HEK293 (cell line): ENCODE results near the gene AGT.

Experiments used
- CTCF ChIA-PET: fragments of 350-600 bp; formaldehyde crosslinking; extraction: SDS; loops from one replicate; lab custom pipeline; 2021; ENCODE audit warnings: antibody characterized with exemption; lab: Yijun Ruan, JAX
- POLR2A ChIA-PET: fragments of 300-600 bp; formaldehyde crosslinking; extraction: SDS; loops from one replicate; lab custom pipeline; 2020; ENCODE audit warnings: antibody characterized with exemption, inconsistent platforms; lab: Yijun Ruan, JAX
- H3K27ac ChIP-seq: fragments of 200-500 bp; sonication (Bioruptor generic); 2 replicates; pipeline ENCODE4 v1.5.1; 2014; ENCODE audit warnings: low read depth, low read length, control low read depth, inconsistent platforms; ENCODE audit errors: extremely low read depth
- H3K36me3 ChIP-seq, 2 experiments: fragments of 200-500 bp in 1 of 2; sonication (Bioruptor generic) in 1 of 2; 1 replicate in 1 of 2; 2 replicates in 1 of 2; pipeline ENCODE4 v1.5.1; 2014 to 2017; ENCODE audit warnings: inconsistent platforms in 2 of 2, low read length in 2 of 2; ENCODE audit not compliant: control insufficient read depth in 2 of 2, insufficient read depth in 1 of 2
- H3K4me1 ChIP-seq: fragments of 200-500 bp; sonication (Bioruptor generic); 2 replicates; pipeline ENCODE4 v1.5.1; 2014; ENCODE audit warnings: mild to moderate bottlenecking, low read length, inconsistent platforms; ENCODE audit not compliant: control insufficient read depth, insufficient read depth
- H3K4me3 ChIP-seq: 2 replicates; pipeline ENCODE4 v1.5.1; 2011; ENCODE audit warnings: low read depth, mild to moderate bottlenecking, control low read depth, low read length, moderate library complexity
- H3K9me3 ChIP-seq: fragments of 200-500 bp; sonication (Bioruptor generic); 2 replicates; pipeline ENCODE4 v1.5.1; 2014; ENCODE audit warnings: low read depth, low read length, inconsistent platforms; ENCODE audit not compliant: control insufficient read depth, insufficient read depth
- HOXC10 ChIP-seq: sonication (generic); formaldehyde crosslinking; IDR thresholded peaks from 2 replicates; pipeline ENCODE4 v1.8.1; 2023; ENCODE audit warnings: mild to moderate bottlenecking, missing genetic modification reagents
- HOXD13 ChIP-seq: sonication (generic); formaldehyde crosslinking; IDR thresholded peaks from 2 replicates; pipeline ENCODE4 v1.8.0; 2022; ENCODE audit warnings: missing genetic modification reagents, borderline replicate concordance
- KLF8 ChIP-seq: fragments of 450-650 bp; formaldehyde crosslinking; IDR thresholded peaks from 2 replicates; pipeline ENCODE4 v1.5.1; 2016; ENCODE audit warnings: missing biosample characterization, missing genetic modification characterization
- OVOL3 ChIP-seq: fragments of 450-650 bp; formaldehyde crosslinking; IDR thresholded peaks from 2 replicates; pipeline ENCODE4 v1.5.1; 2016; ENCODE audit warnings: missing biosample characterization, missing genetic modification characterization
- SP2 ChIP-seq: fragments of 450-650 bp; formaldehyde crosslinking; IDR thresholded peaks from 2 replicates; pipeline ENCODE4 v1.5.1; 2016; ENCODE audit warnings: missing biosample characterization, missing genetic modification characterization
- SP3 ChIP-seq: fragments of 450-650 bp; formaldehyde crosslinking; IDR thresholded peaks from 2 replicates; pipeline ENCODE4 v1.5.1; 2016; ENCODE audit warnings: missing biosample characterization, missing genetic modification characterization
- ZEB2 ChIP-seq: fragments of 450-650 bp; formaldehyde crosslinking; IDR thresholded peaks from 2 replicates; pipeline ENCODE4 v1.5.1; 2016; ENCODE audit warnings: missing biosample characterization, missing genetic modification characterization
- ZFP37 ChIP-seq: fragments of 450-650 bp; formaldehyde crosslinking; IDR thresholded peaks from 2 replicates; pipeline ENCODE4 v1.5.1; 2016; ENCODE audit warnings: missing biosample characterization, missing genetic modification characterization
- ZFP41 ChIP-seq: fragments of 450-650 bp; formaldehyde crosslinking; IDR thresholded peaks from 2 replicates; pipeline ENCODE4 v1.5.1; 2016; ENCODE audit warnings: missing biosample characterization, missing genetic modification characterization, borderline replicate concordance
- ZNF121 ChIP-seq: fragments of 450-650 bp; formaldehyde crosslinking; IDR thresholded peaks from 2 replicates; pipeline ENCODE4 v1.5.1; 2016; ENCODE audit warnings: missing biosample characterization, missing genetic modification characterization
- ZNF132 ChIP-seq: fragments of 450-650 bp; formaldehyde crosslinking; IDR thresholded peaks from 2 replicates; pipeline ENCODE4 v1.5.1; 2017; ENCODE audit warnings: missing biosample characterization, missing genetic modification characterization, borderline replicate concordance
- ZNF146 ChIP-seq: fragments of 450-650 bp; formaldehyde crosslinking; IDR thresholded peaks from 2 replicates; pipeline ENCODE4 v1.5.1; 2016; ENCODE audit warnings: missing biosample characterization, missing genetic modification characterization
- ZNF2 ChIP-seq: fragments of 450-650 bp; formaldehyde crosslinking; IDR thresholded peaks from 2 replicates; pipeline ENCODE4 v1.5.1; 2016; ENCODE audit warnings: missing biosample characterization, missing genetic modification characterization
- ZNF23 ChIP-seq: fragments of 450-650 bp; formaldehyde crosslinking; IDR thresholded peaks from 2 replicates; pipeline ENCODE4 v1.5.1; 2016; ENCODE audit warnings: missing biosample characterization, missing genetic modification characterization, borderline replicate concordance
- ZNF510 ChIP-seq: fragments of 450-650 bp; formaldehyde crosslinking; IDR thresholded peaks from 2 replicates; pipeline ENCODE4 v1.5.1; 2018; ENCODE audit warnings: mild to moderate bottlenecking, missing genetic modification characterization, missing biosample characterization; ENCODE audit not compliant: insufficient replicate concordance
- ZNF548 ChIP-seq: fragments of 450-650 bp; formaldehyde crosslinking; IDR thresholded peaks from 2 replicates; pipeline ENCODE4 v1.5.1; 2016; ENCODE audit warnings: missing biosample characterization, missing genetic modification characterization
- ZNF610 ChIP-seq: fragments of 450-650 bp; formaldehyde crosslinking; IDR thresholded peaks from 2 replicates; pipeline ENCODE4 v1.5.1; 2016; ENCODE audit warnings: missing biosample characterization, missing genetic modification characterization, borderline replicate concordance
- ZNF621 ChIP-seq: fragments of 450-650 bp; formaldehyde crosslinking; IDR thresholded peaks from 2 replicates; pipeline ENCODE4 v1.5.1; 2017; ENCODE audit warnings: missing biosample characterization, missing genetic modification characterization
- ZNF623 ChIP-seq: fragments of 450-650 bp; formaldehyde crosslinking; IDR thresholded peaks from 2 replicates; pipeline ENCODE4 v1.5.1; 2016; ENCODE audit warnings: missing biosample characterization, missing genetic modification characterization
- ZNF626 ChIP-seq: fragments of 450-650 bp; sonication (Bioruptor Pico); formaldehyde crosslinking; IDR thresholded peaks from 2 replicates; pipeline ENCODE4 v1.5.1; 2018; ENCODE audit warnings: missing biosample characterization, missing genetic modification characterization, inconsistent platforms
- TF ChIP-seq, protein P1 (sequence below): fragments of 450-650 bp; formaldehyde crosslinking; IDR thresholded peaks from 2 replicates; pipeline ENCODE4; 2016; ENCODE audit warnings: missing biosample characterization, missing genetic modification characterization
- TF ChIP-seq, protein P2 (sequence below): fragments of 450-650 bp; formaldehyde crosslinking; IDR thresholded peaks from 2 replicates; pipeline ENCODE4 v1.5.1; 2016; ENCODE audit warnings: missing biosample characterization, missing genetic modification characterization
- TF ChIP-seq, protein P3 (sequence below): fragments of 450-650 bp; formaldehyde crosslinking; IDR thresholded peaks from 2 replicates; pipeline ENCODE4 v1.5.1; 2016; ENCODE audit warnings: missing biosample characterization, missing genetic modification characterization
- TF ChIP-seq, protein P4 (sequence below): fragments of 450-650 bp; IDR thresholded peaks from 2 replicates; pipeline ENCODE4 v1.5.1; 2018; ENCODE audit warnings: missing biosample characterization, missing genetic modification characterization
- TF ChIP-seq, protein P5 (sequence below): fragments of 450-650 bp; formaldehyde crosslinking; IDR thresholded peaks from 2 replicates; pipeline ENCODE4 v1.5.1; 2017; ENCODE audit warnings: missing biosample characterization, missing genetic modification characterization

AGT gene

DNA sequence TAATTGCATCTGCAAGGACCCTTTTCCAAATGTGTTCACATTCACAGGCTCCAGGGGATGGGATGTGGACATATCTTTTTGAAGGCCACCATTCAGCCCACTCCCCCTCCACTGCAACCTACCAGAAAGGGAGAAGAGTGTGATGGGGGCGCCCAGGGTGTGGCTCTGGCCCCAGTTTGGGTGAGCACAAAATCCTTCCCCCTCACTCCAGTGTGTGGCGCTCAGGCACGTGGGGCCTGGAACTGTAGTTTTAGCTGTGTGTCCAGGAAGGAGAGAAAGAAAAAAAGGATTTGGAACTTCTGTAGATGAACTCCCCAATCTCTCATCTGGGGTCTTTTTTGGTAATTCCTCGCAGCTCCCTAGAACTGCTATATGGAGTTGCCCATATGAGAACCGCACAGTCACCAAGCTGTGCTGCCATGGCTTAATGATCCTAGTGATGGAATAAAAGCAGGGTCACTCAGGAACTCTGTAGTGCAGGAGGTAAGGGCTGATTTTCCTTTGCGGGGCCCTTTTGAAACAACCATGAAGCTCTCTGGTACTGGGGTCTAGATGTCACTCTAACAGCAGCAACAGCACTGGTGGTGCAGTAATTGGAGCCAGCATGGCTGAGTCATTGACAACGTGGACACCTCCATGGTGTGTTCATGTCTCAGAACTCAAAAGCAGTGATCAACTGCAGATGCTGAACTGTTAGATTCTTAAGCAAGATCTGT is 17.0 kb downstream of the AGT start:
- TF ChIP-seq KLF8 (tag by site-specific recombination): no peak
- no peak for TF ChIP-seq ZNF2
- TF ChIP-seq, protein P1, sequence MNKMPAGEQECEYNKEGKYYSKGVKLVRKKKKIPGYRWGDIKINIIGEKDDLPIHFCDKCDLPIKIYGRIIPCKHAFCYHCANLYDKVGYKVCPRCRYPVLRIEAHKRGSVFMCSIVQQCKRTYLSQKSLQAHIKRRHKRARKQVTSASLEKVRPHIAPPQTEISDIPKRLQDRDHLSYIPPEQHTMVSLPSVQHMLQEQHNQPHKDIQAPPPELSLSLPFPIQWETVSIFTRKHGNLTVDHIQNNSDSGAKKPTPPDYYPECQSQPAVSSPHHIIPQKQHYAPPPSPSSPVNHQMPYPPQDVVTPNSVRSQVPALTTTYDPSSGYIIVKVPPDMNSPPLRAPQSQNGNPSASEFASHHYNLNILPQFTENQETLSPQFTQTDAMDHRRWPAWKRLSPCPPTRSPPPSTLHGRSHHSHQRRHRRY (tag by site-specific recombination): no peak
- TF ChIP-seq ZNF121 (tag by site-specific recombination): no peak
- TF ChIP-seq, protein P2, sequence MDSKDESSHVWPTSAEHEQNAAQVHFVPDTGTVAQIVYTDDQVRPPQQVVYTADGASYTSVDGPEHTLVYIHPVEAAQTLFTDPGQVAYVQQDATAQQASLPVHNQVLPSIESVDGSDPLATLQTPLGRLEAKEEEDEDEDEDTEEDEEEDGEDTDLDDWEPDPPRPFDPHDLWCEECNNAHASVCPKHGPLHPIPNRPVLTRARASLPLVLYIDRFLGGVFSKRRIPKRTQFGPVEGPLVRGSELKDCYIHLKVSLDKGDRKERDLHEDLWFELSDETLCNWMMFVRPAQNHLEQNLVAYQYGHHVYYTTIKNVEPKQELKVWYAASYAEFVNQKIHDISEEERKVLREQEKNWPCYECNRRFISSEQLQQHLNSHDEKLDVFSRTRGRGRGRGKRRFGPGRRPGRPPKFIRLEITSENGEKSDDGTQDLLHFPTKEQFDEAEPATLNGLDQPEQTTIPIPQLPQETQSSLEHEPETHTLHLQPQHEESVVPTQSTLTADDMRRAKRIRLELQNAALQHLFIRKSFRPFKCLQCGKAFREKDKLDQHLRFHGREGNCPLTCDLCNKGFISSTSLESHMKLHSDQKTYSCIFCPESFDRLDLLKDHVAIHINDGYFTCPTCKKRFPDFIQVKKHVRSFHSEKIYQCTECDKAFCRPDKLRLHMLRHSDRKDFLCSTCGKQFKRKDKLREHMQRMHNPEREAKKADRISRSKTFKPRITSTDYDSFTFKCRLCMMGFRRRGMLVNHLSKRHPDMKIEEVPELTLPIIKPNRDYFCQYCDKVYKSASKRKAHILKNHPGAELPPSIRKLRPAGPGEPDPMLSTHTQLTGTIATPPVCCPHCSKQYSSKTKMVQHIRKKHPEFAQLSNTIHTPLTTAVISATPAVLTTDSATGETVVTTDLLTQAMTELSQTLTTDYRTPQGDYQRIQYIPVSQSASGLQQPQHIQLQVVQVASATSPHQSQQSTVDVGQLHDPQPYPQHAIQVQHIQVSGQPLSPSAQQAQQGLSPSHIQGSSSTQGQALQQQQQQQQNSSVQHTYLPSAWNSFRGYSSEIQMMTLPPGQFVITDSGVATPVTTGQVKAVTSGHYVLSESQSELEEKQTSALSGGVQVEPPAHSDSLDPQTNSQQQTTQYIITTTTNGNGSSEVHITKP (tag by site-specific recombination): no peak
- no peak for TF ChIP-seq OVOL3 (tag by site-specific recombination)
- no peak for TF ChIP-seq ZNF610 (tag by site-specific recombination)
- TF ChIP-seq ZNF621 (tag by site-specific recombination): no peak
- no peak for TF ChIP-seq HOXD13 (CRISPR knock-in tag)
- TF ChIP-seq, protein P3, sequence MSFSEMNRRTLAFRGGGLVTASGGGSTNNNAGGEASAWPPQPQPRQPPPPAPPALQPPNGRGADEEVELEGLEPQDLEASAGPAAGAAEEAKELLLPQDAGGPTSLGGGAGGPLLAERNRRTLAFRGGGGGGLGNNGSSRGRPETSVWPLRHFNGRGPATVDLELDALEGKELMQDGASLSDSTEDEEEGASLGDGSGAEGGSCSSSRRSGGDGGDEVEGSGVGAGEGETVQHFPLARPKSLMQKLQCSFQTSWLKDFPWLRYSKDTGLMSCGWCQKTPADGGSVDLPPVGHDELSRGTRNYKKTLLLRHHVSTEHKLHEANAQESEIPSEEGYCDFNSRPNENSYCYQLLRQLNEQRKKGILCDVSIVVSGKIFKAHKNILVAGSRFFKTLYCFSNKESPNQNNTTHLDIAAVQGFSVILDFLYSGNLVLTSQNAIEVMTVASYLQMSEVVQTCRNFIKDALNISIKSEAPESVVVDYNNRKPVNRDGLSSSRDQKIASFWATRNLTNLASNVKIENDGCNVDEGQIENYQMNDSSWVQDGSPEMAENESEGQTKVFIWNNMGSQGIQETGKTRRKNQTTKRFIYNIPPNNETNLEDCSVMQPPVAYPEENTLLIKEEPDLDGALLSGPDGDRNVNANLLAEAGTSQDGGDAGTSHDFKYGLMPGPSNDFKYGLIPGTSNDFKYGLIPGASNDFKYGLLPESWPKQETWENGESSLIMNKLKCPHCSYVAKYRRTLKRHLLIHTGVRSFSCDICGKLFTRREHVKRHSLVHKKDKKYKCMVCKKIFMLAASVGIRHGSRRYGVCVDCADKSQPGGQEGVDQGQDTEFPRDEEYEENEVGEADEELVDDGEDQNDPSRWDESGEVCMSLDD (tag by site-specific recombination): no peak
- CTCF ChIA-PET: no interaction called here

DNA sequence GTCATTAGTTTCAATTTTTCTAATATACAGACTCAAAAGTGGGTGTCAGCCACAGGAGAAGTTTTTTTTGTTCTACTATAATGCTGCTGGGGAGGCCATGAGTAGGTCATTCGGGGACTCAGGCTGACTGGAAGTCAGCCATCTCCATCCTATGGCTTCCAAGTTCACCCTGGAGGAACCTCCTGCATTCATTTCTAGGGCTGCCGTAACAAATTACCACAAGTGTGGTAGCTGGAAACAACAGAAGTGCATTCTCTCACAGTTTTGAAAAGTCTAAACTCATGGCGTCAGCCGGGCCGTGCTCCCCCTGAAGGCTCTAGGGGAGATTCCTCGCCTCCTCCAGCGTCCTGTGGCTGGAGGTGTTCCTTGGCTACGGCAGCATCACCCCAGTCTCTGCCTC is 17.7 kb downstream of the AGT start:
- no peaks in the 10 kb centered on the region for H3K4me1 ChIP-seq
- no peaks in the 10 kb centered on the region for H3K9me3 ChIP-seq
- H3K27ac ChIP-seq: no peak overlapping the region
- no peak overlapping the region for H3K4me3 ChIP-seq
- CTCF ChIA-PET: no interaction called here
- peaks cover 14 to 34% of the 10 kb centered on the region in 2 experiments for H3K36me3 ChIP-seq
- POLR2A ChIA-PET: no interaction called here
- TF ChIP-seq ZNF621 (tag by site-specific recombination): no peak
- no peak for TF ChIP-seq ZEB2 (tag by site-specific recombination)
- no peak for TF ChIP-seq ZFP37 (tag by site-specific recombination)
- TF ChIP-seq ZNF623 (tag by site-specific recombination): no peak
- no peak for TF ChIP-seq SP2 (tag by site-specific recombination)
- no peak for TF ChIP-seq SP3 (tag by site-specific recombination)
- no peak for TF ChIP-seq ZNF548 (tag by site-specific recombination)
- TF ChIP-seq ZFP41 (tag by site-specific recombination): no peak
- TF ChIP-seq, protein P4, sequence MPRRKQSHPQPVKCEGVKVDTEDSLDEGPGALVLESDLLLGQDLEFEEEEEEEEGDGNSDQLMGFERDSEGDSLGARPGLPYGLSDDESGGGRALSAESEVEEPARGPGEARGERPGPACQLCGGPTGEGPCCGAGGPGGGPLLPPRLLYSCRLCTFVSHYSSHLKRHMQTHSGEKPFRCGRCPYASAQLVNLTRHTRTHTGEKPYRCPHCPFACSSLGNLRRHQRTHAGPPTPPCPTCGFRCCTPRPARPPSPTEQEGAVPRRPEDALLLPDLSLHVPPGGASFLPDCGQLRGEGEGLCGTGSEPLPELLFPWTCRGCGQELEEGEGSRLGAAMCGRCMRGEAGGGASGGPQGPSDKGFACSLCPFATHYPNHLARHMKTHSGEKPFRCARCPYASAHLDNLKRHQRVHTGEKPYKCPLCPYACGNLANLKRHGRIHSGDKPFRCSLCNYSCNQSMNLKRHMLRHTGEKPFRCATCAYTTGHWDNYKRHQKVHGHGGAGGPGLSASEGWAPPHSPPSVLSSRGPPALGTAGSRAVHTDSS (tag by site-specific recombination): no peak
- TF ChIP-seq HOXC10: no peak
- TF ChIP-seq ZNF626 (tag by site-specific recombination): no peak
- TF ChIP-seq, protein P5, sequence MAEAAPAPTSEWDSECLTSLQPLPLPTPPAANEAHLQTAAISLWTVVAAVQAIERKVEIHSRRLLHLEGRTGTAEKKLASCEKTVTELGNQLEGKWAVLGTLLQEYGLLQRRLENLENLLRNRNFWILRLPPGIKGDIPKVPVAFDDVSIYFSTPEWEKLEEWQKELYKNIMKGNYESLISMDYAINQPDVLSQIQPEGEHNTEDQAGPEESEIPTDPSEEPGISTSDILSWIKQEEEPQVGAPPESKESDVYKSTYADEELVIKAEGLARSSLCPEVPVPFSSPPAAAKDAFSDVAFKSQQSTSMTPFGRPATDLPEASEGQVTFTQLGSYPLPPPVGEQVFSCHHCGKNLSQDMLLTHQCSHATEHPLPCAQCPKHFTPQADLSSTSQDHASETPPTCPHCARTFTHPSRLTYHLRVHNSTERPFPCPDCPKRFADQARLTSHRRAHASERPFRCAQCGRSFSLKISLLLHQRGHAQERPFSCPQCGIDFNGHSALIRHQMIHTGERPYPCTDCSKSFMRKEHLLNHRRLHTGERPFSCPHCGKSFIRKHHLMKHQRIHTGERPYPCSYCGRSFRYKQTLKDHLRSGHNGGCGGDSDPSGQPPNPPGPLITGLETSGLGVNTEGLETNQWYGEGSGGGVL (tag by site-specific recombination): no peak
- TF ChIP-seq ZNF23: no peak
- no peak for TF ChIP-seq ZNF132 (tag by site-specific recombination)
- TF ChIP-seq ZNF510 (tag by site-specific recombination): no peak
- TF ChIP-seq ZNF146 (tag by site-specific recombination): no peak

More for the DNA sequence above, 17.0 kb downstream of the AGT start:
- POLR2A ChIA-PET: no interaction called here
- Histone ChIP-seq H3K4me3 (no peak overlapping the region), H3K9me3 (no peaks in the 10 kb centered on the region), H3K27ac (no peak overlapping the region), H3K4me1 (no peaks in the 10 kb centered on the region), H3K36me3 (peaks cover 14 to 27% of the 10 kb centered on the region in 2 experiments)
